PC-9 (cell line): ENCODE results near the gene VSX2. TPM values are rescaled to one million over a fixed set of nuclear protein-coding genes. Genes with fewer than 3 reads are reported as not detected.

Experiments
- BruUV-seq: library from RNA; stranded (reverse); fragments of 400-500 nt; replicated peaks from 2 replicates; lab custom pipeline; 2021; lab: Mats Ljungman, UMichigan
- CTCF ChIA-PET: fragments of 300-600 bp; sonication (Branson Sonifier 250); formaldehyde crosslinking; loops from one replicate; lab custom pipeline; 2022; ENCODE audit warnings: antibody characterized with exemption; lab: Charles Lee
- POLR2A ChIA-PET: fragments of 300-600 bp; sonication (Branson Sonifier 250); formaldehyde crosslinking; loops from one replicate; lab custom pipeline; 2022; ENCODE audit warnings: antibody characterized with exemption; ENCODE audit not compliant: unreplicated experiment; lab: Charles Lee
- DNase-seq, 2 experiments: peaks; one replicate each; pipeline versions ENCODE4 v3.0.0 to v3.0.0-alpha.2; 2015 to 2022; ENCODE audit warnings: mixed read lengths in 1 of 2
- H2AFZ ChIP-seq: fragments of 200-600 bp; sonication (generic); 2 replicates; pipeline ENCODE4 v1.8.1; 2017; ENCODE audit warnings: antibody characterized with exemption
- H3F3A ChIP-seq: fragments of 200-600 bp; sonication (generic); 2 replicates; pipeline ENCODE4 v1.8.1; 2017; ENCODE audit warnings: antibody characterized with exemption, mild to moderate bottlenecking, low read depth; ENCODE audit not compliant: insufficient read depth
- H3K27ac ChIP-seq: fragments of 200-600 bp; sonication (generic); 2 replicates; pipeline ENCODE4 v1.6.1; 2016; ENCODE audit warnings: mixed run types
- H3K27me3 ChIP-seq: fragments of 200-600 bp; sonication (generic); 2 replicates; pipeline ENCODE4 v1.6.1; 2016; ENCODE audit warnings: low read depth, mixed run types; ENCODE audit not compliant: insufficient read depth
- H3K36me3 ChIP-seq: fragments of 200-600 bp; sonication (generic); 2 replicates; pipeline ENCODE4 v1.6.1; 2016; ENCODE audit warnings: low read depth, mixed run types
- H3K4me1 ChIP-seq: fragments of 200-600 bp; sonication (generic); replicated peaks from 2 replicates; pipeline ENCODE4 v1.6.1; 2016; ENCODE audit warnings: mixed run types; ENCODE audit not compliant: insufficient read depth
- H3K4me2 ChIP-seq: fragments of 200-600 bp; sonication (generic); 2 replicates; pipeline ENCODE4 v1.6.1; 2017; ENCODE audit warnings: mixed run types
- H3K4me3 ChIP-seq: fragments of 200-600 bp; sonication (generic); 2 replicates; pipeline ENCODE4 v1.6.1; 2016; ENCODE audit warnings: mixed run types
- H3K79me2 ChIP-seq: fragments of 200-600 bp; sonication (generic); 2 replicates; pipeline ENCODE4 v1.6.1; 2017; ENCODE audit warnings: low read depth, mixed run types
- H3K9me2 ChIP-seq: fragments of 200-600 bp; sonication (generic); 2 replicates; pipeline ENCODE4 v1.8.1; 2017; ENCODE audit warnings: mild to moderate bottlenecking; ENCODE audit not compliant: insufficient read depth
- H3K9me3 ChIP-seq: fragments of 200-600 bp; sonication (generic); 2 replicates; pipeline ENCODE4 v1.8.1; 2016; ENCODE audit warnings: low read depth; ENCODE audit not compliant: insufficient read depth
- H4K20me1 ChIP-seq: fragments of 200-600 bp; sonication (generic); 2 replicates; pipeline ENCODE4 v1.8.1; 2017; ENCODE audit not compliant: insufficient read depth
- EZH2 ChIP-seq: fragments of 200-600 bp; sonication (generic); IDR thresholded peaks from 2 replicates; pipeline ENCODE4 v1.8.0; 2017; ENCODE audit warnings: antibody characterized with exemption, low read depth
- intact Hi-C: fragments of 100-400 bp; cut with micrococcal nuclease; formaldehyde crosslinking; loops from one replicate; pipeline ENCODE4 v1.10.0; 2022; ENCODE audit not compliant: unreplicated experiment
- total RNA-seq: library from RNA; stranded (reverse); gene quantifications from 2 replicates; pipeline ENCODE4 v1.2.3, GENCODE V29; 2021
- TF ChIP-seq, protein P1 (sequence below): fragments of 200-600 bp; sonication (generic); conservative IDR thresholded peaks from 2 replicates; pipeline ENCODE4 v1.6.1; 2017; ENCODE audit warnings: mixed run types, antibody characterized with exemption, mild to moderate bottlenecking, moderate library complexity

Gene VSX2
- total RNA-seq, 1 experiment from 2014 or later = not detected

DNA sequence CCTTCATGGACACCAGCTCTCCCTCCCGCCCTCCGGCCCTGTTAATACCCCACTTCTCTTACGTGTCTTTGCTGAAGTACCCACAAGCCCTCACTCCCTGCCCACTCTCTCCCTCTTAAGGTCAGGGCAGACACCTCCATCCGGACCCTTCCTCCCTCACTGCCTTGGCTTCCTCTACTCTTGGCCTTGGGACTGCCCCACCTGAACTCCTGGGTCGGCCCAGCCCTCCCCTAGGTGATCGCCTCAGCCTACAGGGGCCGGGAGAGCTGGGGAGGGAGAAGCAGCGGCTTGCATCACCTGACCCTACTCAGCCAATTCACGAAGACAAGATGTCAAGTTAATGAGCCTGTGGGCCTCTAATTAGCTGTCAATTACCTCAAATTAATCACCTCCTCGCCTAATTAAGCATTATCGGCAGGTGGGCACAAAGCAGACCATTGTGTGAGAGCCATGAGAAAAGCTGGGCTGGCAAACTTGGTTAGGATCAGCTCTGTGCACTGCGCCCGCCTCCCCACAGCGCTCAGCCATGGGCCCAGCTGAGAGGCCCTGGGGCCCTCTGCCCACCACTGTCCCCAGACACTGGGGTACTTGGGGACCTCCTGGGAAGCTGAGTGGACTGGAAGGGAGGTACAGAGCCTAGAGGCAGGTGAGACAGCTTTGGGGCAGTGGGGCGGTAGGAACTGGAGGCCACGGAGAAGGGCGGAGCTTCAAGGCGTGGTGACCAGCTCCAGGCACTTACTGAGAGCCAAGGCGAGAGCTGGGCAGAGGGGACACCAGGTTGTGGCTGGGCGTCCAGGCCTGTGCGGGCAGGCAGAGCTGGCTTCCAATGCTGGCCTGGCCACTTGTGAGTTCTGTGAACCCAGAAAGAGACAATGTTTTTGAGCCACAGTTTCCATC, 25.1 kb upstream of the VSX2 start:
- Histone ChIP-seq H3K4me3 (no peak overlapping the region), H3K9me3 (no peaks in the 10 kb centered on the region), H3K36me3 (no peaks in the 10 kb centered on the region), H3F3A (no peaks in the 10 kb centered on the region), H3K4me2 (no peak overlapping the region), H3K9me2 (no peaks in the 10 kb centered on the region), H3K79me2 (no peaks in the 10 kb centered on the region), H4K20me1 (no peaks in the 10 kb centered on the region), H3K27ac (no peak overlapping the region), H3K4me1 (no peaks in the 10 kb centered on the region), H3K27me3 (peaks cover 28% of the 10 kb centered on the region), H2AFZ (no peak overlapping the region)
- no peak for DNase-seq
- CTCF ChIA-PET = interaction anchor here (0.5 to 0.7 kb wide), 3 partner anchors 38 to 101 kb away, joined by 3 to 13 read pairs (median 4); no protein-coding TSS in a partner anchor
- TF ChIP-seq, protein P1, sequence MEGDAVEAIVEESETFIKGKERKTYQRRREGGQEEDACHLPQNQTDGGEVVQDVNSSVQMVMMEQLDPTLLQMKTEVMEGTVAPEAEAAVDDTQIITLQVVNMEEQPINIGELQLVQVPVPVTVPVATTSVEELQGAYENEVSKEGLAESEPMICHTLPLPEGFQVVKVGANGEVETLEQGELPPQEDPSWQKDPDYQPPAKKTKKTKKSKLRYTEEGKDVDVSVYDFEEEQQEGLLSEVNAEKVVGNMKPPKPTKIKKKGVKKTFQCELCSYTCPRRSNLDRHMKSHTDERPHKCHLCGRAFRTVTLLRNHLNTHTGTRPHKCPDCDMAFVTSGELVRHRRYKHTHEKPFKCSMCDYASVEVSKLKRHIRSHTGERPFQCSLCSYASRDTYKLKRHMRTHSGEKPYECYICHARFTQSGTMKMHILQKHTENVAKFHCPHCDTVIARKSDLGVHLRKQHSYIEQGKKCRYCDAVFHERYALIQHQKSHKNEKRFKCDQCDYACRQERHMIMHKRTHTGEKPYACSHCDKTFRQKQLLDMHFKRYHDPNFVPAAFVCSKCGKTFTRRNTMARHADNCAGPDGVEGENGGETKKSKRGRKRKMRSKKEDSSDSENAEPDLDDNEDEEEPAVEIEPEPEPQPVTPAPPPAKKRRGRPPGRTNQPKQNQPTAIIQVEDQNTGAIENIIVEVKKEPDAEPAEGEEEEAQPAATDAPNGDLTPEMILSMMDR = no peak
- no peak for TF ChIP-seq EZH2
- POLR2A ChIA-PET = no interaction called here
- intact Hi-C loops = no loop called here
- no TSS peak for BruUV-seq

DNA sequence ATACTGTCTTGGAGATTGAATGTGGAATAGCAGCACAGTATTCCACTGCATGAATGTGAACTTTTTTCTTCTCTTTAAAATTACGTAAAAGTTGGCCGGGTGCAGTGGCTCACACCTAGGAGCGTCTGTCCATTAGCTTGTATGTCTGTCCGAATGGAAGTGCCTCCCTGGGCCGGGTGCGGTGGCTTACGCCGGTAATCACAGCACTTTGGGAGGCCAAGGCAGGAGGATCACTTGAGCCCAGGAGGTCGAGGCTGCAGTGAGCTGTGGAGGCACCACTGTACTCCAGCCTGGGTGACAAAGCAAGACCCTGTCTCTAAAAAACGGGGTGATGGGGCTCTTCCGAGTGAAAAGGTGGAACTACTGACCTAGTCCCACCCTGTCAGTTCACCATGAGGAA, 22.6 kb upstream of the VSX2 start:
- BruUV-seq = no TSS peak

DNA sequence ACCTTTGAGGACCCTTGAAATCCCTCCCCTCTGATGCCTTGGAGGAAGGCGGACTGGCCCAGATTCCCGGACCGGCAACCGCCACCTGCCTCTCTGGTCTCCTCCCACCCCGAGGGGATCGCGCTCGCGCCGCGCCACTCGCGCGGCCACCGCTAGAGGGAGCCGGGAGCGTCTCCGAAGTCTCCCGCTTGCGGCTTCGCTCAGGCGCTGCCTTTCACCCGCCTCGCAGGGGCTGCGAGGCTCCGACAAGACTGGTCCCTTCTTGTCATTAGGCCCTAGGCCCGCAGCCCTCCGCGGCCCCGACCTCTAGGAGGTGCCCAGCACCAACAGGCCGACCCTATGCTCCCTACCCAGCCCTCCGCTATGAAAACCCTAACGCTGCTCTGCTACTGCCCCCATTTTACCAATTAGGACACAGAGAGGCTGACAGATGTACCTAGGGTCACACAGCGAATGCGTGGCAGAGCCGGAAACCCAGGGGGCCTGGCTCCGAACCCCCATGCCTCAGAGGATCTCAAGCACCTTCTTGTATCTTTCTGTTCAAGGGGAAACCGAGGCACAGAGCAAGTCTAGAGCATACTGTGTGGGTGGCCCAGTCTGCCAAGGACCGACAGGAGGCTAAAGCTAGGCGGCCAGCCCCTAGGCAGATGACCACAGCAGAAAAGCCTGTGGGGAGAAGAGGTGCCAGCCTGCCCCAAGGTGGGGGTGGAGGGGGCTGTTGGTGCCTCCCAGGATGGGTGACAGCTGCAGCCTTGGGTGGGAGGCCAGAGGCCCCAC, 21.4 kb upstream of the VSX2 start:
- no peaks in the 10 kb centered on the region for H4K20me1 ChIP-seq
- POLR2A ChIA-PET = no interaction called here
- H3K36me3 ChIP-seq = no peaks in the 10 kb centered on the region
- no peaks in the 10 kb centered on the region for H3K9me3 ChIP-seq
- no peaks in the 10 kb centered on the region for H3F3A ChIP-seq
- TF ChIP-seq EZH2 = peak; percentile 97
- TF ChIP-seq, protein P1 = peak; percentile 96
- H3K79me2 ChIP-seq = no peaks in the 10 kb centered on the region
- peak; percentile 58 to 92 for DNase-seq
- peak overlapping the region; percentile 10; the same call in 1 of the 2 replicates for H3K4me3 ChIP-seq
- intact Hi-C loops = loop anchor here (1.0 to 2.0 kb wide), 2 partner anchors 33 to 76 kb away; no protein-coding TSS in a partner anchor
- no peaks in the 10 kb centered on the region for H3K9me2 ChIP-seq
- no peak overlapping the region for H3K27ac ChIP-seq
- BruUV-seq = no TSS peak
- CTCF ChIA-PET = interaction anchor here (0.6 to 1.7 kb wide), 5 partner anchors 11 to 92 kb away, joined by 3 to 12 read pairs (median 6); no protein-coding TSS in a partner anchor
- no peak overlapping the region for H2AFZ ChIP-seq
- H3K4me2 ChIP-seq = peak overlapping the region; percentile 58
- no peaks in the 10 kb centered on the region for H3K4me1 ChIP-seq
- peaks cover 40% of the 10 kb centered on the region for H3K27me3 ChIP-seq

More for the DNA sequence above, 22.6 kb upstream of the VSX2 start:
- ChIA-PET CTCF (interaction anchor here (0.6 to 1.6 kb wide), 2 partner anchors 12 to 58 kb away, joined by 3 to 4 read pairs; no protein-coding TSS in a partner anchor), POLR2A (no interaction called here)
- Histone ChIP-seq H3K4me2 (no peak overlapping the region), H3K36me3 (no peaks in the 10 kb centered on the region), H3K4me3 (no peak overlapping the region), H3F3A (no peaks in the 10 kb centered on the region), H3K9me3 (no peaks in the 10 kb centered on the region), H3K4me1 (no peaks in the 10 kb centered on the region), H2AFZ (no peak overlapping the region), H4K20me1 (no peaks in the 10 kb centered on the region), H3K79me2 (no peaks in the 10 kb centered on the region), H3K27me3 (peaks cover 40% of the 10 kb centered on the region), H3K9me2 (no peaks in the 10 kb centered on the region), H3K27ac (no peak overlapping the region)
- intact Hi-C loops = loop anchor here (1.0 to 2.0 kb wide), 2 partner anchors 34 to 78 kb away; no protein-coding TSS in a partner anchor
- no peak for DNase-seq
- TF ChIP-seq, protein P1 = no peak
